Stimulated activated naive B cell treated with anti-CD40 and anti-IgM and Interleukin-4, amounts not matched to agents 10 μg/mL and 1 μg/mL and 100 μg/mL, for 72 hours (primary cell): ENCODE data around the gene WFDC1.
"Not testable (repeated sequence)": the region's sequence is repeated elsewhere in the genome, so short reads cannot be mapped to it uniquely, and the experiment has no call there.

Experiments
- ATAC-seq, 2 donors: fragments of 150-1000 bp; cut with Tn5 transposase; replicated peaks; 2 replicates each; pipeline ENCODE4 v1.10.0; 2021; ENCODE audit warnings: moderate library complexity in 1 of 2
- DNase-seq: peaks from one replicate; pipeline ENCODE4 v3.0.0; 2021
- H3K27ac Mint-ChIP-seq: one replicate; pipeline ENCODE4 v1.8.0; 2022; ENCODE audit warnings: mild to moderate bottlenecking, mixed read lengths
- H3K27me3 Mint-ChIP-seq, 2 donors: one replicate each; pipeline ENCODE4 v1.8.0; 2022; ENCODE audit warnings: mixed read lengths in 2 of 2
- H3K36me3 Mint-ChIP-seq, 2 donors: one replicate each; pipeline ENCODE4 v1.8.0; 2022; ENCODE audit warnings: mixed read lengths in 2 of 2, mild to moderate bottlenecking in 1 of 2
- H3K4me1 Mint-ChIP-seq, 2 donors: one replicate each; pipeline ENCODE4 v1.8.0; 2022; ENCODE audit warnings: mixed read lengths in 2 of 2, mild to moderate bottlenecking in 1 of 2
- H3K4me3 Mint-ChIP-seq, 2 donors: one replicate each; pipeline ENCODE4 v1.8.0; 2022; ENCODE audit warnings: mild to moderate bottlenecking in 2 of 2, mixed read lengths in 2 of 2, moderate library complexity in 1 of 2
- H3K9me3 Mint-ChIP-seq, 2 donors: one replicate each; pipeline ENCODE4 v1.8.0; 2022; ENCODE audit warnings: mixed read lengths in 2 of 2, mild to moderate bottlenecking in 1 of 2

The WFDC1 gene

DNA sequence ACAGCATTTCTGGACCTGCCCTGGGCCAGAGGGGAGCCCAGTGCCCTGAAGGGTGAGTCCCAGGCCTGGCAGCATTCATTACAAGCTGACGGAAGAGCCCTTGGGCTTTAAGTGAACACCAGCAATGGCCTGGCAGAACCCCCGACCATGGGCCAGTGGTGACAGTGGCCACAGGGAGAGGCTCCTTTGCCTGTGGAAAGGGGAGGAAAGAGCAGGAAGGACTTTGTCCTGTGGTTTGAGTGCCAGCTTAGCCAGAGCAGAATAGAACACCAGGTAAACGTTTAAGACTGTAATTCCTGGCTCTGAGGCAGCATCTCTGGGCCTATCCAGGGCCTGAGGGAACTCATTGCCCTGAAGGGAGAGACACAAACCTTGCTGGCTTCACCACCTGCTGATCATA, 39.4 kb downstream of the WFDC1 start:
- ATAC-seq (no peak), DNase-seq (no peak)
- peaks cover 0 to 7% of the 10 kb centered on the region in 2 donors for H3K27me3 Mint-ChIP-seq
- peaks cover 0 to 3% of the 10 kb centered on the region in 2 donors for H3K36me3 Mint-ChIP-seq
- peaks cover 13 to 21% of the 10 kb centered on the region in 2 donors for H3K9me3 Mint-ChIP-seq
- H3K27ac Mint-ChIP-seq, result no peak overlapping the region
- no peak overlapping the region for H3K4me3 Mint-ChIP-seq
- no peaks in the 10 kb centered on the region for H3K4me1 Mint-ChIP-seq

DNA sequence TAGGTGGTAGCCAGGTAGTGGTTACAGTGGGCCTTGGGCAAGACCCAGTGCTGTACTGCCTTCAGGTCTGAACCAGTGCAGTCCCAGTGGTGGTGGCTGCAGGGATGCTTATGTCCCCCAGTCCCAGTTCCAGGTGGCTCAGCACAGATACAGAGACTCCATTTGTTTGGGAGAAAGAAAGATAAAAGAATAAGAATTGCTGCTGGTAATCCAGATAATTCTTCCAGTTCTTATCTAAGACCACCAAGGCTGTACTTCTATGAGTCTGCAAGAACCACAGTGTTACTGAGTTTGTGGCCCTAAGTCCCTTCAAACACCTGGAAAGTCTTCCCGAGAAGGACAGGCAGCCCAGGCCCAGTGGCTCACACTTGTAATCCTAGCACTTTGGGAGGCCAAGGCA, 39.8 kb downstream of the WFDC1 start:
- H3K4me3 Mint-ChIP-seq, result no peak overlapping the region
- DNase-seq, result no peak
- peaks cover 0 to 3% of the 10 kb centered on the region in 2 donors for H3K36me3 Mint-ChIP-seq
- H3K9me3 Mint-ChIP-seq, result peaks cover 13 to 21% of the 10 kb centered on the region in 2 donors
- no peaks in the 10 kb centered on the region for H3K4me1 Mint-ChIP-seq
- H3K27ac Mint-ChIP-seq, result no peak overlapping the region
- ATAC-seq, result no peak
- peaks cover 0 to 11% of the 10 kb centered on the region in 2 donors for H3K27me3 Mint-ChIP-seq

DNA sequence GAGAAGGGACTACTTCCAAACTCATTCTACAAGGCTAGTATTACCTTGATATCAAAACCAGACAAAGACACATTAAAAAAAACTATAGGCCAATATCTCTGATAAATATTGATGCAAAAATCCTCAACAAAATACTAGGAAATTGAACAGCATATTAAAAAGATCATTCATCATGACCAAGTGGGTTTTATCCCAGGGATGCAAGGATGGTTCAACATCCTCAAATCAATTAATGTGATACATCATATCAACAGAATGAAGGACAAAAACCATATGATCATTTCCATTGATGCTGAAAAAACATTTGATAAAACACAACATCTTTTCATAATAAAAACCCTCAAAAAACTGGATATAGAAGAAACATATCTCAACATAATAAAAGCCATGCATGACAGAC, 42.6 kb downstream of the WFDC1 start:
- not testable (repeated sequence) for H3K27ac Mint-ChIP-seq, H3K4me3 Mint-ChIP-seq, H3K4me1 Mint-ChIP-seq, DNase-seq, H3K36me3 Mint-ChIP-seq, ATAC-seq
- H3K27me3 Mint-ChIP-seq, result peaks cover 4 to 14% of the 10 kb centered on the region in 2 donors
- H3K9me3 Mint-ChIP-seq, result peaks cover 13 to 21% of the 10 kb centered on the region in 2 donors

DNA sequence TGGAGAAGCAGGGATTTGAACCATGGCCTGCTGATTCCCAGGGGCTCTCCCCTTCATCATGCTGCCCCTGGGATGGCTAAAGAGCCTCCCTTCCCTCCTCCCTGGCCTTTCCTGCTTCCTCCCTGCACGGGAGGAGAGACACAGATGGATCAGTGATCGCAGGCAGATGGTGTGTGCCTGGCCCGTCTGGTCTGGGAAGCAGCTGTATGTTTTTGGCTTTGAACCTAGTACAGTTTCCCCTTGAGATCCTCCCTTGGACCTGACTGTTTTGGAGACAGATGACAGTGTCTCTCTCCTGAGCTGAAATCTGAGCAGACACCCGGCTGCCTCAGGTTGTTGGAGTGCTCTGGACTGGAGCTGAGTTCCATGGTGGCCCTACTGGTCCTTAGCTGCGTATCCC, 44.6 kb downstream of the WFDC1 start:
- no peak overlapping the region for H3K4me3 Mint-ChIP-seq
- H3K27me3 Mint-ChIP-seq, result peaks cover 4 to 9% of the 10 kb centered on the region in 2 donors
- H3K27ac Mint-ChIP-seq, result no peak overlapping the region
- H3K9me3 Mint-ChIP-seq, result peaks cover 13 to 21% of the 10 kb centered on the region in 2 donors
- ATAC-seq (no peak), DNase-seq (no peak)
- peaks cover 0 to 3% of the 10 kb centered on the region in 2 donors for H3K36me3 Mint-ChIP-seq
- no peaks in the 10 kb centered on the region for H3K4me1 Mint-ChIP-seq

DNA sequence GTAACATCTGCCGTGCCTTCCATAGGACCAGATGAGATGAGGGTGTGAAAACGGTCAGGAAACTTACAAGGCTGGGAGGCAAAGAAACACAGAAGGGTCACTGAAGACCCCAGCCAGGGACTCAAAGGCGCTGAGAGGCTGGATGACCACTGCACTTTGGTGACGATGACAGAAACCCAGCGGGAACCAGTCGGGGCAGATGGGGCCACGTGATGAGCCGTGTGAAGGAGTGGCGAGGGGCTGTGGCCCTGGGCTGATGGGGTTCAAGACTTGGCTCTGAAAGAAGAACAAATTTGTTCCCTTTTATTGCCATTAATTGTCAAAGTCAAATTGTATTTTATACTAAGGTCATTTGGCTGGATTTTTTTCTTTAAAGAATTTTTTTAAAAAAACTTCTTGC, 45.1 kb downstream of the WFDC1 start:
- Mint-ChIP-seq H3K36me3 (peaks cover 0 to 3% of the 10 kb centered on the region in 2 donors), H3K4me1 (no peaks in the 10 kb centered on the region), H3K9me3 (peaks cover 13 to 21% of the 10 kb centered on the region in 2 donors), H3K27ac (no peak overlapping the region), H3K27me3 (peaks cover 4 to 9% of the 10 kb centered on the region in 2 donors), H3K4me3 (no peak overlapping the region)
- ATAC-seq, result no peak
- DNase-seq, result no peak

DNA sequence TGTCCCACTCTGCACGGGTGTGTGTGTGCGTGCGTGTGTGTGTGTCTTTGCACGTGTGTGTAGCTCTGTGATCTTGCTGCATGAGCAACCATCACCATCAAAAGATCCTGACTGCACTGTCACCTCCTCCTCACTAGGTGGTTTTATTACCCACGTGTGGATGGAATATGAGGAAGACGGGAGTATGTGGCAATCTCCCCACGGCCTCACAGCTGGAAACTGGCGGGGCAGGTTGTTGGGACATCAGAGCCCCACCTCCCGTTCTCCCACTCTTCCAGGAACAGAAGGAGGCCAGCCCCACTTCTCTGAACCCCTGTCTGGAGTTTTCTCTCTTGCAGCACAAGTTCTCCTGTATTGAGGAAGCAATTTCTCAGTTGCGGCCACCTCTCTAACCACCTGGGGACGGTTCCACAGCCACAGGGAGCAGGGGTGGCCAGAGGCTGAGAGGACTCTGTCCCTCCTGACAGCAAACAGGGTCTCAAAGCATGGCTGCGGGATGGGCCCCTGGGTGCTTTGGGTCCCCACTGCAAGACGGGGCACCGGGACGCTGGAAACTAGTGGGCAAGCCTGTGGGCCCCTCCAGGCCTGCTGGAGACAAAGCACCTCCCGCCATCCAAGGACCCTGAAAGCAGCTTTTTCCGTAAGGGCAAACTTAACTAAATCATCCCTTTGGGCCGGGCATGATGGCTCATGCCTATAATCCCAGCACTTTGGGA, 45.8 kb downstream of the WFDC1 start:
- H3K9me3 Mint-ChIP-seq, result peaks cover 9 to 14% of the 10 kb centered on the region in 2 donors
- peaks cover 0 to 3% of the 10 kb centered on the region in 2 donors for H3K36me3 Mint-ChIP-seq
- H3K4me1 Mint-ChIP-seq, result no peaks in the 10 kb centered on the region
- no peak overlapping the region for H3K27ac Mint-ChIP-seq
- peaks cover 4 to 9% of the 10 kb centered on the region in 2 donors for H3K27me3 Mint-ChIP-seq
- no peak for ATAC-seq
- H3K4me3 Mint-ChIP-seq, result no peak overlapping the region
- no peak for DNase-seq

DNA sequence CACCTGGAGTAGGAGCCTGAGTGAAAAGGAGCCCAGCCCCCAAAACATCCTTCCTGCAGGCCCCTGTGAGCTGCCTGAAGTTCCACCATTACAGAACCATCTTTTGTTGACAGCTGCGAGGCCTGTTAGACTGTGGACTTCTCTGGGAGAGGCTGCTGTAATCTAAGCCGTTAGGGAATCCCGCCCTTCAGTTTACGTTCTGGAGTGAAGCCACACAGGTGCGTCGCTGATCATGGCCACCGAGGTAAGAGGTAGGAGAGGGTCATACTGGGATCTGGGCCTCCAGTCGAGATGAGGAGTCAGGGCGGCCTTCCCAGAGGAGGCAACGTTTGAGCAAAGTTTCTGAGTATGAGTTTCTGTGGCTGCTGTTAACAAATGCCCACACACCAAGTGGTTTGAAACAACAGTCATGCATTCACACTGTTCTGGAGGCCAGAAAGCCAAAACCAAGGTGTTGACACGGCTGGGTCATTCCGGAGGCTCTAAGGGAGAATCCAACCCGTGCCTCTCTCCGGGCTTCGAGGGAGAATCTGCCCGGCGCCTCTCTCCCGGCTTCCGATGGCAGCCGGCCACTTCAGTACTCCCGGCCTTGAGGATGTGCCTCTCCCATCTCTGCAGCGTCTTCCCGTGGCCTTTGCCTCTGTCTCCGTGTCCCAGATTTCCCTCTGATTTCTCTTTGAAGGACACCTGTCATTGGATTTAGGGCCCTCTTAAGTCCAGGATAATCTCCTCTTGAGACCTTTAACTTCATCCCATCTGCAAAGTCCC, 47.0 kb downstream of the WFDC1 start:
- Mint-ChIP-seq H3K27ac (no peak overlapping the region), H3K36me3 (peaks cover 0 to 3% of the 10 kb centered on the region in 2 donors), H3K4me3 (no peak overlapping the region), H3K9me3 (peaks cover 6 to 8% of the 10 kb centered on the region in 2 donors), H3K4me1 (no peaks in the 10 kb centered on the region), H3K27me3 (peaks cover 5 to 10% of the 10 kb centered on the region in 2 donors)
- ATAC-seq (no peak), DNase-seq (no peak)

DNA sequence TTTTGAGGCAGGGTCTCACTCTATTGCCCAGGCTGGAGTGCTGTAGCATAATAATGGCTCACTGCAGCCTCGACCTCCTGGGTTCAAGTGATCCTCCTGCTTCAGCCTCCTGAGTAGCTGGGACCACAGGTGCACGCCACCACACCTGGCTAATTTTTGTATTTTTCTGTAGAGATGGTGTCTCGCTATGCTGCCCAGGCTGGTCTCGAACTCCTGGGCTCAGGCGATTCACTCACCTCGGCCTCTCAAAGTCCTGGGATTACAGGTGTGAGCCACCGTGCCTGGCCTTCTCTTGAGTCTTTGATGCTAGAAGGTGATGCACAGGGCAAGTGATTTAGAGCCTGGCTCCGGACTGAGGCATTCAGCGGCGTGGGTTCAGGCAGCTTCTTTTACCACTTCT, 49.1 kb downstream of the WFDC1 start:
- not testable (repeated sequence) for H3K27ac Mint-ChIP-seq

DNA sequence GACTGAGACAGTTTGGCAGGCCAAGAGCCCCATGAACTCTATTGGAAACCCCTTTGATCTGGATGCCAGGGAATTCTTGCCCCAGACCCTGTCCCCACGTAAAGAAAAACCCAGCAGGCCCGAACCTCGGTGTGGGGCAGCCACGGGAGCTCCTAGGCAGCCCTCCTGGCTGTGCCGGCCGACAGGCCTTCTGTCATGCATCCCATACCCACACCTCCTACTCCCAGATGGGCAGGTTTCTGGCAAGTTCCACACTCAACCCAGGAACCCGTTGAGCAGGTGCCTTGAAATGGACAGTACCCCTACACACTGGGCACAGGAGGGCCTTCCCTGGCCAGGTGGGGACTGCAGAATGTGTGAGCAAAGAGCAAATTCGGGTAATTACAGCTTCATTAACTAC, 50.1 kb downstream of the WFDC1 start:
- H3K4me3 Mint-ChIP-seq, result no peak overlapping the region
- peaks cover 14 to 16% of the 10 kb centered on the region in 2 donors for H3K27me3 Mint-ChIP-seq
- ATAC-seq, result no peak
- H3K36me3 Mint-ChIP-seq, result no peaks in the 10 kb centered on the region
- H3K4me1 Mint-ChIP-seq, result no peaks in the 10 kb centered on the region
- no peak for DNase-seq
- no peak overlapping the region for H3K27ac Mint-ChIP-seq
- H3K9me3 Mint-ChIP-seq, result no peaks in the 10 kb centered on the region

More for the DNA sequence above, 49.1 kb downstream of the WFDC1 start:
- not testable (repeated sequence) for DNase-seq, ATAC-seq, H3K4me3 Mint-ChIP-seq, H3K9me3 Mint-ChIP-seq, H3K4me1 Mint-ChIP-seq, H3K36me3 Mint-ChIP-seq
- peaks cover 11 to 15% of the 10 kb centered on the region in 2 donors for H3K27me3 Mint-ChIP-seq

DNA sequence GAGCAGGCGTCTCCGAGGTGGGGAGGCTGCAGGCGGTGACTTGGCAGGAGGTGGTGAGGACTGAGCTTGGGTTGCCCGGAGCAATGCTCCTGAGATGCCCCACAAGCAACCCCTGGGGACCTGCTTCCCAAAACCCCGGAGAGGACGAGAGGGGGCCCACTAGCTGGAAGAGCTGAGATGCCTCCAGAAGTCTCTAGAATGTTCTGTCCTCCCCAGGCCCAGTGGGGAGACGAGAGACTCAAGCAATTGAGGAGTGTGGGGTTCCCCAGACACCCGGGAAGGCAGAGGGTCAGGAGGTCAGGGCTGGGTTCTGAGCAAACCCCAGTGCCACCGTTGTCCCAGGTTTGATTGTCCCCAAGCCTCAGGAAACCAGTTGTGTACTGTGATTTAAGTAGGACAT, 52.5 kb downstream of the WFDC1 start:
- no peaks in the 10 kb centered on the region for H3K9me3 Mint-ChIP-seq
- DNase-seq, result no peak
- no peak for ATAC-seq
- no peaks in the 10 kb centered on the region for H3K4me1 Mint-ChIP-seq
- no peaks in the 10 kb centered on the region for H3K36me3 Mint-ChIP-seq
- H3K4me3 Mint-ChIP-seq, result no peak overlapping the region
- peaks cover 15 to 24% of the 10 kb centered on the region in 2 donors for H3K27me3 Mint-ChIP-seq
- H3K27ac Mint-ChIP-seq, result no peak overlapping the region

DNA sequence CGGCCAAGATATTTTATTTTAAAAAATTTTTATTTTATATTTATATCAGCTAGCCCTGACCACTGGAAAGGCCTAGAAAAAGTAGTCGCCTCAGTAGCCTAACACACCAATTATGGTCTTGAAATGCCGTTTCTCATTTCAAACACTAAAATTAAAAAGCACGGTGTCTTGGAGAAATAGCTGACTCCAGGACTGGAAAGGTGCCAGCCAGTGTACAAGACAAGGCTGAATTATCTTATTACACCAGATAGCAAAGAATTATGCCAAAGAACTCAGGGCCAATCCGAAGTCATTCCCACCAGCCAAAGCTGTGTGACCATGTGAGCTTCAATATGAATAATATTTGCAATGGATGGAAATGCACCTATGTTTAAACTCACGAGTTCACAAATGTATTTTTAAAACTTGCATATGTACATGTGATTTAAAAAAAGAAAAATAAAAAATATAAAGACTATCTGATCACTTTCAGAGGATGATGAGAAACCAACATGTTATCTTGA, 53.8 kb downstream of the WFDC1 start:
- H3K9me3 Mint-ChIP-seq, result no peaks in the 10 kb centered on the region
- no peaks in the 10 kb centered on the region for H3K4me1 Mint-ChIP-seq
- DNase-seq, result no peak
- peaks cover 15 to 30% of the 10 kb centered on the region in 2 donors for H3K27me3 Mint-ChIP-seq
- H3K27ac Mint-ChIP-seq, result no peak overlapping the region
- H3K36me3 Mint-ChIP-seq, result no peaks in the 10 kb centered on the region
- H3K4me3 Mint-ChIP-seq, result no peak overlapping the region
- no peak for ATAC-seq

DNA sequence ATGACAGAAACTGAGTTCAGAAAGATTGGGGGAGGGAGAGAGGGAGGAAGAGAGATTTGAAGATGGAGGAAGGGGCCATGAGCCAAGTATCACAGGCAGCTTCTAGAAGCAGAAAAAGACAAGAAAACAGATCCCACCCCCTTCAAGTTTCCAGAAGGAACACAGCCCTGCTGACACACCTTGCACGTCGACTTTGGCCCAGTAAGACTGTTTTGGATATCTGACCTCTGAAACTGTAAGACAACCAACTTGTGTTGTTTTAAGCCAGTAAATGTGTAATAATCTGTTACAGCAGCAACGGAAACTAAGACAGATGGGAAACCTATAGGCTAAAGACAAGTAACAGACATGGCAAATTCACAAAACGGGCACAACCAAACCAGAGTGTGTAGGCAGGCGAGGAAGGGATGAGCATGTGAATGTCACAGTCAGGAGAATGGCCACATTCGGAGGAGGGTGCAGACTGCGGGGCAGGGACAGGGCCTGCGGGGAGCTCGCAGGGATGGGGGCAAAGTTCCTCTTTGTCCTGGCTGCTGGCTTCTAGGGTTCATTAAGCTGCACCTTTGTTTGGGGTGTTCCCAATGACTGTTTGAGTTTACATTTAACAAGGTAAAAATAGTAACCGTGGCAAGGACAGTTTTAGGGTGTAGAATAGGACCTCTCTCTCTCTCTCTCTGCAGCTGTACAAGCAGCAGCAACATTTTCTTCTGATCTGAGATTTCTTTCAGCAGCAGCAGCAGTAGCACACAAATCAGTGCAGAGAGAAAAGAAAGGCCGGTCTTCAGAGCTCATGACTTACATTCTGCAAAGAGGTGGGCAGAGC, 55.4 kb downstream of the WFDC1 start:
- no peak overlapping the region for H3K27ac Mint-ChIP-seq
- ATAC-seq, result no peak
- H3K36me3 Mint-ChIP-seq, result no peaks in the 10 kb centered on the region
- H3K9me3 Mint-ChIP-seq, result no peaks in the 10 kb centered on the region
- no peak overlapping the region for H3K4me3 Mint-ChIP-seq
- no peak for DNase-seq
- no peaks in the 10 kb centered on the region for H3K4me1 Mint-ChIP-seq
- H3K27me3 Mint-ChIP-seq, result peaks cover 18 to 30% of the 10 kb centered on the region in 2 donors

DNA sequence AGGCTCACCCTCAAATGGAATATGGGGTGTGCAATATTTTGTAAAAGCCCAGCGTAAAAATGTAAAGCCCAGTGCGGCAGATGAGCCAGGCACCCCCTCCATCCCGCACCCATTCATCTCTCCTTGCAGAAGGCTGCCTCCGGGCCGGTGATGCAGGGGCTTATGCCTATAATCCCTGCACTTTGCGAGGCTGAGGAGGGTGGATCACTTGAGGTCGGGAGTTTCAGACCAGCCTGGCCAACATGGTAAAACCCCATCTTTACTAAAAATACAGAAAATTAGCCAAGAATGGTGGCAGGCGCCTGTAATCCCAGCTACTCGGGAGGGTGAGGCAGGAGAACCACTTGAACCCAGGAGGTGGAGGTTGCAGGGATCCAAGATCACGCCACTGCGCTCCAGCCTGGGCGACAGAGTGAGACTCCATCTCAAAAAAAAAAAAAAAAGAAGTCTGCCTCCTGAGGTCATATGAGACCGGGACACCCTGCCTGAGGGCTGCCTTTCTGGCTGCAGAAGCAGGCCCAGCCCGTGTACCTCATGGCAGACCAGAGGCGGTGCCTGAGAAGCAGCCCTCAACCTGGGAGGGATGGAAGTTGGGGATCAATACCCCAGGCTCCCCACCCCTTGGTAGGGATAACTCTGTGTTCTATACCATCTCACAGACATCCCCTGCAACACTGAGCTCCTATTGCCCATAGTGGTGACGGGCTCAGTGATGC, 56.2 kb downstream of the WFDC1 start:
- no peaks in the 10 kb centered on the region for H3K36me3 Mint-ChIP-seq

DNA sequence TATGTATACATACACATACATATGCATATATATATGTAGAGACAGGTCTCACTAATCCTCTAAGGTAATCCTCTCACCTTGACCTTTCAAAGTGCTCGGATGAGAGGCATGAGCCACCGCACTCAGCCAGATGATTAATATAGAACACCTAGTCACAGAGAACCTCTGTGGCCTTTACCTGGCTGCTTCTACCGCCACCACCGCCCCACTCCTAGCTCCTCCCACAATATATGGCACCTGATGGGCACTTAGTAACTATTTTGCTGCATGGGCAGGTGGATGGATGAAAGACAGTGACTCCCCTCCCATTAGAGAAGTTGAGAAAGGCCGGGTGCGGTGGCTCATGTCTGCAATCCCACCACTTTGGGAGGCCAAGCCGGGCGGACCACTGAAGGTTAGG, 57.0 kb downstream of the WFDC1 start:
- no peak for DNase-seq
- H3K27me3 Mint-ChIP-seq, result peaks cover 18 to 29% of the 10 kb centered on the region in 2 donors
- H3K27ac Mint-ChIP-seq, result no peak overlapping the region
- H3K36me3 Mint-ChIP-seq, result no peaks in the 10 kb centered on the region
- H3K4me3 Mint-ChIP-seq, result no peak overlapping the region
- no peaks in the 10 kb centered on the region for H3K4me1 Mint-ChIP-seq
- H3K9me3 Mint-ChIP-seq, result no peaks in the 10 kb centered on the region
- no peak for ATAC-seq

More for the DNA sequence above, 56.2 kb downstream of the WFDC1 start:
- no peak for ATAC-seq
- H3K27ac Mint-ChIP-seq, result no peak overlapping the region
- H3K4me3 Mint-ChIP-seq, result no peak overlapping the region
- H3K27me3 Mint-ChIP-seq, result peaks cover 18 to 30% of the 10 kb centered on the region in 2 donors
- DNase-seq, result no peak
- no peaks in the 10 kb centered on the region for H3K9me3 Mint-ChIP-seq
- no peaks in the 10 kb centered on the region for H3K4me1 Mint-ChIP-seq
